A673 (cell line): ENCODE results near the gene ATP8B2. TPM values are rescaled to one million over a fixed set of nuclear protein-coding genes. Genes with fewer than 3 reads are reported as not detected.

ENCODE experiments used
- BruUV-seq: library from RNA; stranded (reverse); fragments of 400-500 nt; replicated peaks from 2 replicates; lab custom pipeline; 2021; lab: Mats Ljungman, UMichigan
- CTCF ChIA-PET: fragments of 300-600 bp; sonication (Branson Sonifier 250); formaldehyde crosslinking; loops from one replicate; lab custom pipeline; 2022; ENCODE audit warnings: antibody characterized with exemption; lab: Charles Lee
- POLR2A ChIA-PET: fragments of 300-600 bp; sonication (Branson Sonifier 250); formaldehyde crosslinking; loops from one replicate; lab custom pipeline; 2022; ENCODE audit warnings: antibody characterized with exemption; ENCODE audit not compliant: low non-redundant PET; lab: Charles Lee
- DNase-seq: peaks from one replicate; pipeline ENCODE4 v3.0.0-alpha.2; 2015; ENCODE audit warnings: low spot score
- H3K27ac ChIP-seq: fragments of 200-600 bp; sonication (generic); 2 replicates; pipeline ENCODE4 v1.5.1; 2016; ENCODE audit warnings: mixed run types, low read depth, mild to moderate bottlenecking, mixed read lengths, antibody characterized with exemption, low read length; ENCODE audit not compliant: poor library complexity, severe bottlenecking
- H3K27me3 ChIP-seq: fragments of 200-600 bp; sonication (generic); replicated peaks from 2 replicates; pipeline ENCODE4 v1.6.1; 2017; ENCODE audit warnings: mixed run types, low read depth, mild to moderate bottlenecking, mixed read lengths, antibody characterized with exemption, low read length; ENCODE audit not compliant: insufficient read depth, poor library complexity
- H3K36me3 ChIP-seq: fragments of 200-600 bp; sonication (generic); 2 replicates; pipeline ENCODE4 v1.6.1; 2016; ENCODE audit warnings: mixed run types, mild to moderate bottlenecking, mixed read lengths, antibody characterized with exemption, low read length; ENCODE audit not compliant: insufficient read depth, poor library complexity, severe bottlenecking
- H3K4me1 ChIP-seq: fragments of 200-600 bp; sonication (generic); 2 replicates; pipeline ENCODE4 v1.6.1; 2017; ENCODE audit warnings: mixed run types, mild to moderate bottlenecking, mixed read lengths, antibody characterized with exemption, low read length; ENCODE audit not compliant: insufficient read depth, poor library complexity, severe bottlenecking
- H3K4me3 ChIP-seq: fragments of 200-600 bp; sonication (generic); 2 replicates; pipeline ENCODE4 v1.5.1; 2016; ENCODE audit warnings: low read depth, mixed run types, mild to moderate bottlenecking, mixed read lengths, low read length; ENCODE audit not compliant: poor library complexity, severe bottlenecking
- H3K9me3 ChIP-seq: fragments of 200-600 bp; sonication (generic); 2 replicates; pipeline ENCODE4 v1.6.1; 2016; ENCODE audit warnings: mixed run types, low read depth, mild to moderate bottlenecking, mixed read lengths, antibody characterized with exemption, low read length; ENCODE audit not compliant: poor library complexity, severe bottlenecking
- EZH2 ChIP-seq: fragments of 200-600 bp; sonication (generic); IDR thresholded peaks from 2 replicates; pipeline ENCODE4 v1.6.1; 2017; ENCODE audit warnings: borderline replicate concordance, low read depth, mild to moderate bottlenecking, mixed read lengths, antibody characterized with exemption, low read length; ENCODE audit not compliant: poor library complexity, severe bottlenecking
- intact Hi-C: fragments of 100-400 bp; cut with micrococcal nuclease; formaldehyde crosslinking; loops from one replicate; pipeline ENCODE4 v1.10.0; 2022; ENCODE audit not compliant: unreplicated experiment
- total RNA-seq: library from RNA; stranded (reverse); gene quantifications from 2 replicates; pipeline ENCODE4 v1.2.3, GENCODE V29; 2021
- TF ChIP-seq, protein P1 (sequence below): fragments of 300-800, 200-600 bp; sonication (generic); conservative IDR thresholded peaks from 2 replicates; pipeline ENCODE4 v1.5.1; 2017; ENCODE audit warnings: low read depth, mild to moderate bottlenecking, antibody characterized with exemption, low read length, moderate library complexity, mixed read lengths

ATP8B2 gene
- total RNA-seq, 1 experiment from 2014 or later, result 29.1 TPM

DNA sequence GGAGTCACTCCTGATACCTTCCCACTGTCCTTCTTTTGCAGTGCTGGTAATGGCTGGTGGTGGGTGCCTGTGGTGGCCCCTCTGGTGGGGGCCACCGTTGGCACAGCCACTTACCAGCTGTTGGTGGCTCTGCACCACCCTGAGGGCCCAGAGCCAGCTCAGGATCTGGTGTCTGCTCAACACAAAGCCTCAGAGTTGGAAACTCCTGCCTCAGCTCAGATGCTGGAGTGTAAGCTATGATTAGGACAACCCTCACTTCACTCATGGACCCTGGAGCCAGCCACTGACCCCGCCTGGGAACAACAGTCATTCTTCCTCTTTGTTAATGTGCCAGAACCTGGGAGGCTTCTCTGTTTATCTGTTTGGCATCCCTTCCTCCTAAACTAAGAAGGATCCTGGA is 1.1 kb upstream of the ATP8B2 start:
- DNase-seq, result no peak
- no TSS peak for BruUV-seq
- POLR2A ChIA-PET, result no interaction called here
- H3K4me1 ChIP-seq, result peaks cover 26% of the 10 kb centered on the region
- H3K27me3 ChIP-seq, result no peaks in the 10 kb centered on the region
- H3K27ac ChIP-seq, result no peak overlapping the region
- no peaks in the 10 kb centered on the region for H3K9me3 ChIP-seq
- no peak for TF ChIP-seq EZH2
- TF ChIP-seq, protein P1, sequence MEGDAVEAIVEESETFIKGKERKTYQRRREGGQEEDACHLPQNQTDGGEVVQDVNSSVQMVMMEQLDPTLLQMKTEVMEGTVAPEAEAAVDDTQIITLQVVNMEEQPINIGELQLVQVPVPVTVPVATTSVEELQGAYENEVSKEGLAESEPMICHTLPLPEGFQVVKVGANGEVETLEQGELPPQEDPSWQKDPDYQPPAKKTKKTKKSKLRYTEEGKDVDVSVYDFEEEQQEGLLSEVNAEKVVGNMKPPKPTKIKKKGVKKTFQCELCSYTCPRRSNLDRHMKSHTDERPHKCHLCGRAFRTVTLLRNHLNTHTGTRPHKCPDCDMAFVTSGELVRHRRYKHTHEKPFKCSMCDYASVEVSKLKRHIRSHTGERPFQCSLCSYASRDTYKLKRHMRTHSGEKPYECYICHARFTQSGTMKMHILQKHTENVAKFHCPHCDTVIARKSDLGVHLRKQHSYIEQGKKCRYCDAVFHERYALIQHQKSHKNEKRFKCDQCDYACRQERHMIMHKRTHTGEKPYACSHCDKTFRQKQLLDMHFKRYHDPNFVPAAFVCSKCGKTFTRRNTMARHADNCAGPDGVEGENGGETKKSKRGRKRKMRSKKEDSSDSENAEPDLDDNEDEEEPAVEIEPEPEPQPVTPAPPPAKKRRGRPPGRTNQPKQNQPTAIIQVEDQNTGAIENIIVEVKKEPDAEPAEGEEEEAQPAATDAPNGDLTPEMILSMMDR, result no peak
- no peaks in the 10 kb centered on the region for H3K36me3 ChIP-seq
- intact Hi-C loops, result no loop called here
- H3K4me3 ChIP-seq, result peak overlapping the region; percentile 95
- CTCF ChIA-PET, result no interaction called here

DNA sequence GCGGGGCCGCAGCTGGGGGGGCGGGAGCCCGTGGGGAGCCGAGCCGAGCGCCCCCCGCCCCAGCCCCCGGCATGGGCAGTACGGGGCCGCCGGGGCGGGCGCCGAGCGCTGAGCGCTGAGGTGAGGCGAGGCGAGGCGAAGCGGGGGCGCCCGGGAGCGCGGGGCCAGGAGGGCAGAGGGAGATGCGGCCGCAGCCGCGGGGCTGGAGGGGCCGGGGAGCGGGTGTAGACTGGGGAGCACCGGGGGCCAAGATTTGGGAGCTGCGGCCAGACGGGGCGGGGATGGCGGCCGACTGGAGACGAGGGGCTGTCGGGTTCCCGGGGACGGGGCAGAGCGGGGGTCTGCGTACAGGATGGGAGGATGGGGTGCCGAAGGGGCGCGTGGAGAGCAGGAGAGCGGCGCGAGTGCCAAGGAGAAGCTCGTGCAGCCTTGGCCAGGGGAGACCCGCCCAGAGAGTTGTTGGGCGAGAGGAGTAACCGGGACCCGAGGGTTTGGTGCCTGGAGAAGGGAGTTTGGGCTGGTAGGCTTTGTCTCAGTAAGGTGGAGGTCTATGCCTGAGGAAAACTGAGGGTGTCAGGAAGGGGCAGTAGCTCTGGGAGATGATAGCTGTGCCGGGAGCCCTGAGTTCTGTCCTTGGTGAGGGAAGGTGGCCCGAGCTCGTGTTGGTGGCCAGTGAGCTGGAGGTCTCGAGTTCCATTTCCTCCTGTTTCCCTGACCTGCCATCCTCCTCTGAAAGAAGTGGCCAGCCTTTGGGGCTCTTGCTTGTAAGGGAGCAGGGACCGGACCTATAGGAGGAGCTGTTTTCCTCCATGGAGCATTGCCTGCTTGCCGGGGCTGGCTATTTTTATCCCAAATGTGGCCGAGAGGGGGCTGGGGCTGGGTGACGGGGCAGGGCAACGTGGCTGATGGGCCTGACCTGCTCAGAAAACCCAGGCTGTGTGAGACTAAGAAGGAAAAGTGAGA is 539 bp downstream of the ATP8B2 start:
- H3K27ac ChIP-seq, result peak overlapping the region; percentile 86
- intact Hi-C loops, result no loop called here
- CTCF ChIA-PET, result interaction anchor here (0.5 to 1.1 kb wide), 5 partner anchors 9 to 149 kb away, joined by 3 to 9 read pairs (median 4); no protein-coding TSS in a partner anchor

More for the DNA sequence above, 539 bp downstream of the ATP8B2 start:
- H3K27me3 ChIP-seq, result no peaks in the 10 kb centered on the region
- H3K4me1 ChIP-seq, result peaks cover 35% of the 10 kb centered on the region
- peak overlapping the region; percentile 95 for H3K4me3 ChIP-seq
- BruUV-seq, result no TSS peak
- POLR2A ChIA-PET, result no interaction called here
- TF ChIP-seq, protein P1, result peak; percentile 61
- no peak for TF ChIP-seq EZH2
- H3K36me3 ChIP-seq, result peaks cover 1% of the 10 kb centered on the region
- peak; percentile 84 for DNase-seq
- H3K9me3 ChIP-seq, result no peaks in the 10 kb centered on the region
